GM15510 (cell line): Measurements from ENCODE around the gene DAGLA.

ENCODE experiments used
- POLR2A ChIP-seq: IDR thresholded peaks from 3 replicates; pipeline ENCODE4 v1.6.1; 2011; ENCODE audit warnings: borderline replicate concordance; ENCODE audit not compliant: insufficient read length; ENCODE audit errors: extremely low read depth

DAGLA gene

DNA sequence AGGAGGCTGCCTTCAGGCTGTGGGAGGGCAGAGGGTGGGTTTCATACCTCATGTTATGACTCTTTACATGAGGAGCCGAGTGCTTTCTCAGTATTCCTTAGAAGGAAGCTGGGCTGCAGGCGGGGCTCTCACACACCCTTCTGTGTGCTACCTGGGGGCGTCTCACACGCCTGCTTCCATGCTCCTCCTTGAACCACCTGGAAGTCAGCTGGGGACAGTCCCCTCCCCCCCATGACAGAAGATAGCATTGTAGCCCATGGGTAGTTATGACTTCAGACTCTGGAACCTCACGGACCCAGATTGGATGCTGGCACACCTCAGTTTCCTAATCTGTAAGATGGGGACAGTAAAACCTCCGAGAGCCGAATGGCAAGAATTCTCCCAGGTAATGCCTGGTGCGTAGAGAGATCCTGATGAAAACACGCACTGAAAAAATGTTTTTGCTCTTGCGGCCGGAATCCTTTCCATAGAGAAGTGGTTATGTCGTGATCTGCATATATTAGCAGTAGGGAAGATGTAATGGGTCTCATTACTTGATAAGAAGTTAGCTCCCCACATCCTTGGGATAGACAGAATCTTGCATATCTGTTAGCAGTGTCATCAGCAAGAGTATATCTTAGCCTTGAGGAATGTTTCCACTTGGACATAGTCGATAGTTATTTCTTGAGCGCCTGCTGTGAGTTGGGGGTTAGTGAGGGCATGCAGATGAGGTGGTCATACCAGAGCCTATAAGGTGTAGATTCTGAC is 4.9 kb downstream of the DAGLA start:
- TF ChIP-seq POLR2A = no peak

DNA sequence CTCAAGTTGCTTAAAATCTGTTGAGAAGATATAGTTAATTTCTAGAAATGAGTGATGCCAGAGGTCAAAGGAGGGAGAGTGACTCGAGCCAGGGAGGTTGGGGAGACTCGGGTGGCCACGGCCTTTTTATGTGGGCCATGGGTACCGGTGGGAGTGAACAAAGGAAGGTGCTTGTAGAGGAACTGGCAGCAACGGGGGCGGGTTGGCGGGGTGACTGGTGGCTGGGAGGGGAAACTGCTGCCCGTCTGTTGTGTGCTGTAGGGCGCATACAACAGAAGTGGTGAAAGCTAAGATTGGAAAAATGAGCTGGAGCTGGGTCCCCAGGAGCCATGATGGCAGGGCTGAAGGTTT is 5.4 kb downstream of the DAGLA start:
- TF ChIP-seq POLR2A = no peak

GRCh38 chr11:61686066-61686465 is 5.9 kb downstream of the DAGLA start:
- no peak for TF ChIP-seq POLR2A

DNA sequence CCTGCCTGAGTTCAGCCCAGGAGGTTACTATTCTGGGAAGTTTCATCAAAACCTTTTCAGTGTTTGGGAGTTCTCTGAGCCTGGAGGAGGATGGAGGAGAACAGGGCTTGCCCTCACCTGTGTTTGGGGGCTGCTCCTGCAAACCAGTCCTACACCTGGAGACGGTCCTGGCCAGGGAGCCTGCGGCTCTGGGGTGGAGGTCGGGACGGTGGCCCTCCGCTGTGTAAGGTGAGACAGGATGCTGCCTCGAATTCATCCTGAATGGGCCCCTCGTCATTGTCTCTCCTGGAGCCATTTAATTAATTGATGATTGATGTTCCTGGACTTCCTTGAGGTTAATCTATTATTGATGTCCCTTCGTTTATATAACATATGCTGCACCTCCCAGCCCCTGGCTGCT is 6.3 kb downstream of the DAGLA start:
- no peak for TF ChIP-seq POLR2A

- no peak for TF ChIP-seq POLR2A
These were observed 7.2 kb downstream of the DAGLA start for GRCh38 chr11:61687420-61687819.

GRCh38 chr11:61688365-61689163 is 8.4 kb downstream of the DAGLA start:
- no peak for TF ChIP-seq POLR2A

DNA sequence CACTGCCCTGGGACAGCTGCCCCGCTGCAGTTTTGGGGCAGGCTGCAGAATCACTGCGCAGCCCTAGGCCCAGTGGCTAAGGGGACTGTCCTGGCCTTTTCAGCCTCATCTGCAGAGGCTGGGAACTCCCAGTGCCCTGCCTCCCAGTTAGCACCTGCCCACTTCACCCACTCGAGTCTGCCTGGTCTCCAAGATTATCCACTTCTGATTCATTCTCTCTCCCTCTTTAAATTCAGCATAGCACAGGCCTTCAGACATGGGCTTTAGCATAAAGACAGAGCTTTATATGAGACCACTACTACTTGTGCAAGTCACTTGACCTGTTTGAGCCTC is 8.9 kb downstream of the DAGLA start:
- no peak for TF ChIP-seq POLR2A

- no peak for TF ChIP-seq POLR2A
These were observed 10.7 kb downstream of the DAGLA start for GRCh38 chr11:61690706-61691379.

- TF ChIP-seq POLR2A = no peak
These were observed 11.4 kb downstream of the DAGLA start for GRCh38 chr11:61691380-61692156.

DNA sequence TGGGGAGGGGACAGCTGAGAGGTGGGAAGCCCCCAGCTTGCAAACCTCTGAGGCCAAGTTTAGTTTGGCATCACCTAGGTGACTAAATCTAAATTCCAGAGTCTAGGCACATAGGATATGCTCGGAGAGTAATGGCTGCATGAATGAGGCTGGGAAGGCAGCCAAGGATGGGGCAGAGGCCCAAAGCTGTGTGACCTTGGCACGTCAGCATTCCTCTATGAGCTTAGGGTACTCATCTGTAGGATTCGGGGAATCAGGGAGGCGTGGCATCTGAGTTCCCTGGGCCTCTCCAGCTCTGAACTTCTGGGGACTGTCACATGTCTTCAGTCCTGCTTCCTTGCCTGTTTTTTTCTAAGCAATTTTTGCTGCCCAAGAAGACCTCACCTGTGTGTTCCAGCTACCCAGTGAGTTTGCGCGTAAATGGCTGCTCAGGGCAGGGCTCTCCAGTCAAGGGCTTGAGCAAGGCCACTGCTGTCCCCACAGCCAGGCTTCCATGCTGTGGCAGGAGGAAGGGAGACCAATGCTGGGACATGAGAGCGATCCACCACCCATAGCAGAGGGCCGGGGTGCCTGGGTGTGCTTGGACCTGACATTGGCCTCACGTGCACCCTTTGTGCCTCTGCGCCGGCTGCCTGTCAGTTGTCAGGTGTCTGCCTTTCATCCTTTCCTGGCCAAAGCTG is 13.9 kb downstream of the DAGLA start:
- TF ChIP-seq POLR2A = no peak

GRCh38 chr11:61694602-61694939 is 14.4 kb downstream of the DAGLA start:
- TF ChIP-seq POLR2A = no peak

DNA sequence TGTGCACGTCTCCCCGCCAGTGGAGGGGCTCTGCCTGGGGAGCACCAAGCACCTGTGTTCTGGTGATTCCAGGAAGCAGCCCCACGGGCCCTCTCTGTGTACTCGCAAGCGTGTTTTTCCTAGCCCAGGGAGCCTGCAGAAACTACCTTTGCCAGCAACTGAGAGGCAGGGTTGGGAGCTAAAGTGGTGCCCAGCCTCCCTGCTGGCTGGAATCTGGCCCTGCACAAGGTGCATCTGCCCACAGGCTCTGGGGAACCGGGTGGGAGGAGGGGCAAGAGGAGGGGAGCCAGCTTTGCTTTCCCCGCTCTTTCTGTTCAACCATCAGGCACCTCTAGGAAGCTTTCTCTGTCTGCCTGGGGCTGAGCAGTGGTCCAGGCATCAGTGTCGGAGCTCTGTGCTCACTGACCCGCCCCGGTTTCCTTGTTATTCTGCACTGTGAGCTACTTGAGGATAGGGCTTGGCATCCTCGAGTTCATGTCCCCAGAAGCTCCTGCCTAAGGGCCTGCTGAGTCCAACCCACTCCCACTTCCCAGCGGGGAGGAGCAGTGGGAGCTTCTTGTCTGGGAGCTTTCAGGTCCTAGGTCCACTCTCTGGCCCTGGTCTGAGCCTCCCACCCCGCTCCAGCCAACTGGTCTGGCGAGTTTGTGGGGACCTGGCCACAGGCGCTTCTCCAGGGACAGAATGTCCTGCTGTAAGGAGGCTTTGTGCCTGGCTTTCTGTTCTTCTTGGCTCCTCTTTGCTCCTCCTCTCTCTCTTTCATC is 14.9 kb downstream of the DAGLA start:
- no peak for TF ChIP-seq POLR2A

- no peak for TF ChIP-seq POLR2A
These were observed 15.7 kb downstream of the DAGLA start for GRCh38 chr11:61695917-61696316.

DNA sequence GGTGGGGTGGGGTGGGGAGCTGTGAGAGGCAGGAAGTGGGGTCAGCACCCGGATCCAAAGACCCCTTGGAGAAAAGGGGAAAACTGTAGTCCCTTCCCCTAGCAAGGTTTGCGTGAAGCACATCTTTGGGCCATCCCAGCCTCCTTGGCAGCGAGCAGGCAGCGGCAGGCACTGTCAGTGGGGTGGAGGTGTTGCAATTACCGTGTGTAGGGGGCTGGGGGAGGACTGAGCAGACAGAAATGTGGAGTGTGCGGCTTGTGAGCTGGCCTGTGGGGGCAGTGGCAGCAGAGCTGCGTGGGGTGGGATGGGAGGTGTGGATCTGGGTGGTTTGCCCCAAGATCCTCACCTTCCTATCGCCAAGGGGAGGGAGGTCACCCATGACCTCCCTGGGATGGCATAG is 16.4 kb downstream of the DAGLA start:
- TF ChIP-seq POLR2A = no peak
